Tibial artery (tissue), 4 donors: Measurements from ENCODE around the gene NEMP1.

Experiments
- DNase-seq, 2 donors: peaks; one replicate each; pipeline ENCODE4 v3.0.0-alpha.2; 2019
- H3K27ac ChIP-seq, 2 donors: fragments of 200-600 bp; sonication (generic) in 1 of 2; 1 replicate in 1 of 2; 2 replicates in 1 of 2; pipeline ENCODE4 v1.5.1; 2018 to 2019; ENCODE audit warnings: mild to moderate bottlenecking in 1 of 2
- H3K27me3 ChIP-seq, 2 donors: fragments of 200-600 bp; sonication (generic) in 1 of 2; one replicate each; pipeline versions ENCODE4 v1.5.1 to v1.6.0; 2016 to 2019
- H3K36me3 ChIP-seq, 3 donors: fragments of 200-600 bp; sonication (generic) in 2 of 3; one replicate each; pipeline ENCODE4 v1.5.1; 2016 to 2019; ENCODE audit warnings: mild to moderate bottlenecking in 2 of 3
- H3K4me1 ChIP-seq, 4 donors: fragments of 200-600 bp; sonication (generic) in 2 of 4; 1 replicate in 3 of 4; 2 replicates in 1 of 4; pipeline ENCODE4 v1.5.1; 2016 to 2019
- H3K4me3 ChIP-seq, 2 donors: fragments of 200-600 bp; sonication (generic) in 1 of 2; 1 replicate in 1 of 2; 2 replicates in 1 of 2; pipeline ENCODE4 v1.5.1; 2018 to 2019; ENCODE audit warnings: mild to moderate bottlenecking in 2 of 2
- H3K9me3 ChIP-seq, 3 donors: fragments of 200-600 bp; sonication (generic) in 1 of 3; one replicate each; pipeline ENCODE4 v1.5.1; 2016 to 2019
- CTCF ChIP-seq, 2 experiments: fragments of 200-600 bp in 1 of 2; fragments of 450-650 bp in 1 of 2; IDR thresholded peaks; one replicate each; pipeline ENCODE4 v1.5.1; 2017 to 2019; ENCODE audit warnings: antibody characterized with exemption in 2 of 2, mild to moderate bottlenecking in 1 of 2, moderate library complexity in 1 of 2
- intact Hi-C: fragments of 100-400 bp; cut with DNase I; formaldehyde crosslinking; loops from one replicate; pipeline ENCODE4 v1.15.0; 2023; ENCODE audit warnings: low total_unique reads

Gene NEMP1

GRCh38 chr12:57078519-57079404, at the start of gene NEMP1:
NEMP1 (minus strand) TSS chr12:57078791; CDS start chr12:57078745, 46 bp downstream.
- intact Hi-C loops = no loop called here
- Histone ChIP-seq H3K4me3 (peak within 1 kb of the TSS; percentile 73 to 77), H3K27ac (peak within 1 kb of the TSS; percentile 73 to 81), H3K9me3 (no peaks in the 10 kb centered on the region), H3K27me3 (no peaks in the 10 kb centered on the region), H3K36me3 (peaks cover 0 to 12% (median 0%) of the 10 kb centered on the region in 3 donors), H3K4me1 (peaks cover 0 to 20% (median 8%) of the 10 kb centered on the region in 4 donors)
- DNase-seq = peak; percentile 99
- TF ChIP-seq CTCF (IDR thresholded peaks at IDR 0.05) = peak in 1 of 2 experiments; percentile 8

- Histone ChIP-seq H3K27me3 (no peaks in the 10 kb centered on the region), H3K4me3 (peak within 1 kb of the TSS; percentile 94 to 96), H3K9me3 (no peaks in the 10 kb centered on the region), H3K36me3 (no peaks in the 10 kb centered on the region), H3K4me1 (peaks cover 0 to 39% (median 36%) of the 10 kb centered on the region in 4 donors), H3K27ac (peak within 1 kb of the TSS; percentile 95 to 99)
- intact Hi-C loops = loop anchor here (2.0 kb wide), 1 partner anchor 49 kb away; no protein-coding TSS in a partner anchor
- DNase-seq = peak; percentile 89 to 95
- no peak for TF ChIP-seq CTCF (IDR thresholded peaks at IDR 0.05)
Observed at GRCh38 chr12:57127726-57128518, 49.3 kb upstream of the NEMP1 start, which contains the start of gene LRP1. LRP1 (plus strand) TSS chr12:57128483; CDS start chr12:57128965, 482 bp downstream.

GRCh38 chr12:57127101-57127725, 48.6 kb upstream of the NEMP1 start:
- TF ChIP-seq CTCF (IDR thresholded peaks at IDR 0.05) = peak; percentile 38 to 46
- H3K27me3 ChIP-seq = no peaks in the 10 kb centered on the region
- peak overlapping the region; percentile 95 to 99 for H3K27ac ChIP-seq
- intact Hi-C loops = loop anchor here (2.0 kb wide), 1 partner anchor 50 kb away; no protein-coding TSS in a partner anchor
- H3K4me3 ChIP-seq = peak overlapping the region; percentile 94 to 96
- DNase-seq = peak; percentile 86 to 96
- peaks cover 0 to 32% (median 29%) of the 10 kb centered on the region in 4 donors for H3K4me1 ChIP-seq
- no peaks in the 10 kb centered on the region for H3K9me3 ChIP-seq
- H3K36me3 ChIP-seq = no peaks in the 10 kb centered on the region

- peak overlapping the region; percentile 95 to 99 for H3K27ac ChIP-seq
- H3K9me3 ChIP-seq = no peaks in the 10 kb centered on the region
- DNase-seq = no peak
- intact Hi-C loops = loop anchor here (2.0 kb wide), 1 partner anchor 50 kb away; no protein-coding TSS in a partner anchor
- H3K4me1 ChIP-seq = peaks cover 0 to 26% (median 22%) of the 10 kb centered on the region in 4 donors
- H3K27me3 ChIP-seq = no peaks in the 10 kb centered on the region
- no peaks in the 10 kb centered on the region for H3K36me3 ChIP-seq
- TF ChIP-seq CTCF (IDR thresholded peaks at IDR 0.05) = no peak
- H3K4me3 ChIP-seq = peak overlapping the region; percentile 94 to 96
Observed at GRCh38 chr12:57126561-57126960, 48.0 kb upstream of the NEMP1 start.

GRCh38 chr12:57126061-57126460, 47.5 kb upstream of the NEMP1 start:
- Histone ChIP-seq H3K27me3 (no peaks in the 10 kb centered on the region), H3K27ac (peak overlapping the region; percentile 95 to 99), H3K4me3 (no peak overlapping the region), H3K9me3 (no peaks in the 10 kb centered on the region), H3K36me3 (no peaks in the 10 kb centered on the region), H3K4me1 (peaks cover 0 to 21% (median 18%) of the 10 kb centered on the region in 4 donors)
- no peak for DNase-seq
- no peak for TF ChIP-seq CTCF (IDR thresholded peaks at IDR 0.05)
- intact Hi-C loops = loop anchor here (2.0 kb wide), 1 partner anchor 51 kb away; no protein-coding TSS in a partner anchor
